COLO829 (cell line): ENCODE data around the gene NUDT14.

Experiments
- DNase-seq: peaks from one replicate; pipeline ENCODE4 v3.0.0; 2012; ENCODE audit warnings: low spot score

The NUDT14 gene

GRCh38 chr14:105173901-105174894 lies 6.9 kb downstream of the NUDT14 start:
- DNase-seq: no peak

DNA sequence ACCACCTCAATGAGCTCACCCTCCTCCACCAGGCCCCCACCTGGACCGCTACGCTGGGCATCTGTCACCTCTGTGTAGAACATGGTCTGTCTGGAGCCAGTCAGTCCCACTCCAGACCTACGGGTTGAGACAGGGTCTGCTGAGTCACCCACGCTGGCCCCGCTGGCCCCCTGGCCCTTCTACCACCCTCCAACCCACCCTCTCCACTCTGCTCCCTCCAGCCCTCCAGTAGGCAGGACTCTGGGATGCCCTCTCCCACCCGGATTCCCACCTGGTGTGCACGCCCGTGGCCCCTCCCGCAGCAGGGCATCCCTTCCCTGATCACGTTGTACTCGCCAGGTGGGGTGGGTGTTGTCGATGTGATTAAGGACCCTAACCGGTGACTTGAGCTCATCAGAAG lies 8.0 kb downstream of the NUDT14 start:
- no peak for DNase-seq

DNA sequence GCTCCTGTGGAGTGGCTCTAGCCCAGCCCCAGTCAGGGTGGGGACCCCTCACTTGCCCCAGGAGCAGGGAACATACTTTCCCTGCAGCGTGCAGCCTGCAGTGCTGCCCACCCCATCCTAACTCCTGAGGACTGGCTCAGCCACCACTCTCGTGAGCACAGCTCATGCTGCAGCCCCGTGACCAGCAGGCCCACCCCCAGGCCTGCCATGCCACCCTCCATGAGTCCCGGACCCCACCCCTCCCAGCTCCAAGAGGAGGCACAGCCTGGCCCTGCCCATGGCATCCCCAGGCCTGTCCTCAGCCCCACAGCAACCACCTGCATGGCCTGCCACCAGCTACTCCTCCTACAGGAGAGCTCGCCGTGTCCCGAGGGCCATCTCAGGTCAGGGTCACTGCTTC lies 8.6 kb downstream of the NUDT14 start:
- DNase-seq: no peak

GRCh38 chr14:105171004-105171673 lies 10.0 kb downstream of the NUDT14 start:
- DNase-seq: no peak

DNA sequence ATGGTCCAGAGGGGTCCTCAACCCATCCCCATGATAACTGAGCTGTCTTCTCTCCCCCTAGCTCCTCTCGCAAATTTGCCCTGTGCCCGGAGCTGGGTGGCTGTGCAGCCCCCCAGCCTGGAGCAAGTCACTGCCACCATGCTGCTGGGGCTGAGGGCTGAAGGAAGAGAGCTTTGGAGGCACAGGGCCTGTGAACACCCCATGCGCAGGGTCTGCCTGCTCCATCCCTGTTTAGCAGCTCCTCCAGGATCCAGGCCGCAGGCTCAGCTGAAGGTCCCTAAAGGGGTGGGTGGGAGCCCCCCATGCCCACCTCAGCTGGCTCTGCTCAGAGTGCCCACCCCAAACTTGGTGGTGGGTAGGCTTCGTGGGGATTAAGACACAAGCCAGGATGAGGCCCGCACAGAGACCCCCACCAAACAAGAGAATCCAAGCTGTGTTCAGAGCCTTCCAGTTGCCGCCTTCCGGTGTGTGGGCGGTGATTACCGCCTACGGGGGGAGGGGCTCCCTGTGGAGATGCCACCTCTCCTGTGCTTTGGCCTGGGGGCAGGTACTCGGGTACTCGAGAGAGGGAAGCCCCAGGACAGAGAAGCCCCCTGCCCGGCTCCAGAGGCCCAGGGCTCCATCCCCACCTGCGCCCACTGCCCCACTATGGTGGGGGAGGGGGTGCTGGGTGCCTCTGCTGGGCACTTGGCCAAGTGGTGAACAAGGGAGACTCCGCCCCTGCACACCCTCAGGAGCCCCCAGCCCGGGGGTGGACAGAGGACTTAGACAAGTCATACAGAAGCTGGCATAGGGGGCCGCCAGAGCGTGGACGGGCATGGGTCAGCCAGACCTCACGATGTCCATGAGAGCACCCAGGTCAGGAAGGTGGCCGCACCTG lies 11.1 kb downstream of the NUDT14 start:
- no peak for DNase-seq

DNA sequence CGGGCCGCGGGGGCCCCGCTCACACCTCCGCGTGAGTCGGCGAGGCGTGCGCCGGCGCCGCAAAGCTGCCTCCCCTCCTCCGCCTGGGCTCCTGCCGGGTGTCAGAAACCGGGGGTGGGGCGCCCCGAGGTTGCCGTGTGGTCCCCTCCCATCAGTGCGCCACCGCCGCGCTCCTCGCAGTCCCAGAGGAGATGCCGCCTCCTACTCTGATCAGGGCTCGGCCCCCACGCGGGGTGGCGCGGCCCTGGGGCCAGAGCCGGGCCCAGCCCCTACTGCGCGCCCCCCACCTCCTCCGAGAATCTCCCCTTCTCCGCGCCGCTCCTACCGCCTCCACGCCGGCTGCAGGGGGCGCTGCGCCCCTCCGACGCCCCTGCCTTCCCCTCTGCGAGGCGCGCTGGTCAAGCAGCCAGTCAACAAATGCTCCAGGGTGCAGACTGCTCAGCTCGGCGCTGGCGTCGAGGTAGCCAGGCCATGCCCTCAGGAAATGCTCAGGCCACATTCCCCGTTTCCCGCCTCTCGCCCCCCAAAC lies 12.1 kb downstream of the NUDT14 start:
- DNase-seq: no peak

DNA sequence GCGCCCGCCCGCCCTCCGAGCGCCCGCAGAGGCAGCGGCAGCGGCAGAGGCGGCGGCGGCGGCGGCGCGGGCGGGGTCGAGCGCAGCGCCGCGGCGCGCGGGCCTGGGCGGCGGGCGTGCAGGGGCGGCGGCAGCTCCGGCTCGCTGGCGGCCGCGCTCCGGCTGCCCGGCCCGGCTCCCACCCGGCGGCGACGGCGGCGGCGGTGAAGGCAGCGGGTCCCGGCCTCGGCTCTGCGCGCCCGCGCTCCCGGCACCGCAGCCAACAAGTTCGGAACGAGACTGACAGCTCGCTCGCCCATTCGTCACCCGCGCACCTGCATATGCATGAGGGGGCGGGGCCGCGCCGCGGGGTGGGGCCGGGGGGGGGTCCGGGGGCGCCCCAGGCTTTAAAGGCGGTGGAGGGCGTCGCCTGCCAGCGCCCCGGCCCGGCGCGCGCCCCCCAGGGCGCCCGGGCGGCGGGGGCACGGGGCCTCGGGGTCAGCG lies 12.6 kb downstream of the NUDT14 start, which contains the start of gene JAG2:
TSS of gene JAG2 (minus strand) at position 281 of the 483 bp plus-strand sequence. CDS start 356 bp downstream, outside the sequence.
- no peak for DNase-seq

- no peak for DNase-seq
Measured at GRCh38 chr14:105168093-105168420, 13.1 kb downstream of the NUDT14 start.

GRCh38 chr14:105167303-105168092 lies 13.6 kb downstream of the NUDT14 start:
- no peak for DNase-seq

DNA sequence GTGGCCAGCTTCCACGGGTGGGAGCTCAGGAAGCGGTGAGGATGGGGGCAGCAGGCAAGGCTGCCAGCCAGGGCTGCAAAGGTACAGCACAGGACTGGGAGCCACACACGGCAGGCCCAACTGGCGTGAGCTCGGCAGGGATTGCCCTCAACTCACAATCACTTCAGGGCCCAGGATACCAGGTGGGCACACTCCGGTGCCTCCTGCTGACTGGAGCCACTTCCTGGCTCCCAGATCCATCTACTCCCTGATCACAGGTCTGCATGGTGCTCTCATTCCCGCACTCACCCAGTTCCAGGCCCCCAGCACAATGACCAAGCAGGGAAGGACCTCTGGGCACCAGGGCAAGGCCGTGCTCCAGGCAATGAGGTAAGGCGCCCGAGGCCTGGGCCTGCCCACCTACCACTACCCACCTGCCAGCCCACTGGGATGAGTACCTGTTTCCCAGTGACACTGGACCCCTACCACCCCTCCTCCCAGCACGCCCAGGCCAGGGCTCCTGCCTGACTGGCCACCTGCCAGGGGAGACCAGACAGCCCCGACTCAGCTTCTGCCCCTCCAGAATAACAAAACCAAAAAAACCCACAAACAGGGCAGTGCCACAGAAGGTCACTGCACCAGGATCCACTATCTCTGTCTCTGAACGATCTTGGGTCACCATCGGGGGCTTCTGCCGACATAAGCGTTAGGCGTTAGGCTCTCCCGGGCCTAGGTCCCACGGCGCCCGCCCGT lies 14.4 kb downstream of the NUDT14 start:
- DNase-seq: no peak

DNA sequence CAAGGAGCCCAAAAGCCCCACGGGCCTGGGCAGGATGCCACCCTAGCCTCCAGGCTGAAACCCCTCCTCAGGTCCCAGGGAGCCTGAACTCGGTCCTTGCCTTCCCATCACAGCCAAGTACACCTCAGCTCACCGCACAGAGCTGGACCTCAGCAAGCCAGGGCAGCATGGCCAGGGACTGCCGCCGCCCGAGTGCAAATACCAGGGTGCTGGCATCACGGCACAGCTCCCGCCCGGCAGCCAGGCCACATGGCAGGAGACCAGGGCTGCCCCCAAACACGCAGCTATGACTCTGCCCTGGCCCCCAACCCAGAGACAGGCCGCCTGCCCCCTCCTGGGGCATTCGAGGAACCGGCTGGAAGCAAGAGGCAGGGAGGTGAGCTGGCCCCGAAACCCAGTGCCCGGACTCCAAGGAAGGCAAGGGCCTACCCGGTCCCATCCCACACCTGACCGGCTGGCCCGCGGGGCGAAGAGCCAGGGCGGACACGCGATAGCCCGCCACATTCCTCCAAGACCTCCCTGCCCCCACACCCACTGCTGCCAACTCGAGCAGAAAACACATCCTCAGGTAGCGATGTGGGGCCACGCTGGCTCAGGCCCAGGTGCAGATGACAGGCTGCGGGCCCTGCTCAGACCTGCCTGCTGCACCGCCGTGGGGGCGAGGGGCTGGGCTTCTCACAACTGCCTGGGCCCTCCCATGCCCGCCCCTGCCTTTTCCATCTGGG lies 15.2 kb downstream of the NUDT14 start:
- DNase-seq: no peak

DNA sequence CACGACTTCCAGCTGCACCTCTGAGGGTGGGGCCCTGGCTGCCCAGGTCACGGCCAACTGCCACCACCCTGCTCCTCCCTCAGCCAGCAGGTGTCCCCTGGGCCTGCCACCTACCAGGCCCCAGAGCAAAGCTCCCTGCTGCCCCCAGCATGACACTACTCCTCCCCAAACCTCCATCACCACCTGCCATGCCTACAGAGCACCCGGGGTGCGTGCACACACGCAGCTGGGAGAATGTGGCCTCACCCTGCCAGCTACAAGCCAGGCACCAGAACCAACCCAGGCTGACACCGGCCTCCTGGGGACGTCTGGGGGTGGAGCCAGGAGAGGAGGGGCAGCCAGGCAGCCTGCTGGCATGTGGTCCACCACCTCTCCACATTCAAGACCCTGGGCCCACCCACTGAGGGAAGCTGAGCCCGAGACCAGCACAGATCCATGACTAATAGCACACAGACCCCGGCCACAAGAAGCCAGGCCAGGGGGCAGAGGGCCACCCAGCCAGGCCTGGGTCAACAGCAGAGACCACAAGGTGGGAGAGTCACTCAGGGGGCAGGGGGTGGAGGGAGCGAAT lies 15.9 kb downstream of the NUDT14 start:
- DNase-seq: no peak

DNA sequence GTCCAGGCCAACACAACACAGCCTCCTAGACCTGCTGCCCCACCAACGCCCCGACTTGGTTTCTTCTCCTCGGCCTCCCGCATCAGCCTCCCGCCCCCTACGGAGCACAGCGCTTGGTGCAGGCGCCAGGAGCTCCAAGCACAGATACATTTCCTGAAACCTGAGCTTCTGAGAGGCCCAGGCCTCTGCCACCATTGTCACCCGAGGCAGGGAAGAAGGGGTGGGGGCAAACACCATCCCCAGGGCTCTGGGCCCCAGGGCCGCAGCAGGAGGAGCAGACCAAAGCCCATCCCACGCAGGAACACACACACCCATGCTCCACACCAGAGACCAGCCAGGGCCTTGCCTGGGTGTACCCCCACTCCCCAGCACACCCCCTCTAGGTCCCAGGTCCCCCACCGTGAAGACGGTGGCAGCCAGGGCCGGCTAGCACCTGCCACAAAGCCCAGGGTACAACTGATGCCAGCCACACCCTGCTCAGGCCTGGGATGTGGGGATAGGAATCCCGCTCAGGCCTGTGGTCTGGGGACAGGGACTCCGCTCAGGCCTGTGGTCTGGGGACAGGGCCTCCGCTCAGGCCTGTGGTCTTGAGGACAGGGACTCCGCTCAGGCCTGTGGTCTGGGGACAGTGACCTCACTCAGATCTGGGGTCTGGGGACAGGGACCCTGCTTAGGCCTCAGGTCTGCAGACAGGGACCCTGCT lies 17.9 kb downstream of the NUDT14 start:
- no peak for DNase-seq

GRCh38 chr14:105162669-105162979 lies 18.5 kb downstream of the NUDT14 start:
- no peak for DNase-seq

- no peak for DNase-seq
Measured at GRCh38 chr14:105161964-105162668, 19.0 kb downstream of the NUDT14 start.

- DNase-seq: no peak
Measured at GRCh38 chr14:105161309-105161708, 19.8 kb downstream of the NUDT14 start.

GRCh38 chr14:105160776-105161175 lies 20.3 kb downstream of the NUDT14 start:
- no peak for DNase-seq

GRCh38 chr14:105159344-105159743 lies 21.8 kb downstream of the NUDT14 start:
- DNase-seq: no peak
